GM13977 (cell line): ENCODE measurements around the gene TMEM62.
"Not testable (repeated sequence)": the region's sequence is repeated elsewhere in the genome, so short reads cannot be mapped to it uniquely, and the experiment has no call there.

Experiments used
- DNase-seq: peaks from one replicate; pipeline ENCODE4 v3.0.0; 2012; ENCODE audit warnings: low spot score
- CTCF ChIP-seq: IDR thresholded peaks from 2 replicates; pipeline ENCODE4 v1.5.1; 2012; ENCODE audit warnings: mild to moderate bottlenecking, control low read depth; ENCODE audit not compliant: insufficient read depth; ENCODE audit errors: extremely low read depth, missing control alignments
- in situ Hi-C: fragments of 300-500 bp; cut with MboI; formaldehyde crosslinking; loops from one replicate; pipeline ENCODE4 v1.12.0; 2022; ENCODE audit warnings: low sequenced_read_pairs, low pct_unique_long_range_greater_than_20kb, mixed read lengths, inconsistent platforms; ENCODE audit not compliant: unreplicated experiment

Gene TMEM62

GRCh38 chr15:43111354-43111753, 22.0 kb upstream of the TMEM62 start:
- no peak for TF ChIP-seq CTCF
- in situ Hi-C loops: no loop called here
- DNase-seq: no peak

GRCh38 chr15:43118286-43118685, 15.1 kb upstream of the TMEM62 start:
- no peak for DNase-seq
- TF ChIP-seq CTCF: no peak
- in situ Hi-C loops: no loop called here

GRCh38 chr15:43118829-43119228, 14.6 kb upstream of the TMEM62 start:
- TF ChIP-seq CTCF: no peak
- DNase-seq: peak; percentile 59
- in situ Hi-C loops: no loop called here

GRCh38 chr15:43121863-43122262, 11.5 kb upstream of the TMEM62 start:
- no peak for TF ChIP-seq CTCF
- no peak for DNase-seq
- in situ Hi-C loops: no loop called here

- no peak for DNase-seq
- in situ Hi-C loops: no loop called here
- no peak for TF ChIP-seq CTCF
Measured at GRCh38 chr15:43125100-43125661, 8.2 kb upstream of the TMEM62 start.

GRCh38 chr15:43126356-43126755, 7.0 kb upstream of the TMEM62 start:
- TF ChIP-seq CTCF: no peak
- DNase-seq: no peak
- in situ Hi-C loops: no loop called here

- in situ Hi-C loops: no loop called here
- no peak for TF ChIP-seq CTCF
- no peak for DNase-seq
Measured at GRCh38 chr15:43127752-43128151, 5.6 kb upstream of the TMEM62 start.

GRCh38 chr15:43128174-43128979, 5.0 kb upstream of the TMEM62 start:
- DNase-seq, in situ Hi-C loops: not testable (repeated sequence)
